ENCODE measurements around the gene TMEM125.

TMEM125 gene

DNA sequence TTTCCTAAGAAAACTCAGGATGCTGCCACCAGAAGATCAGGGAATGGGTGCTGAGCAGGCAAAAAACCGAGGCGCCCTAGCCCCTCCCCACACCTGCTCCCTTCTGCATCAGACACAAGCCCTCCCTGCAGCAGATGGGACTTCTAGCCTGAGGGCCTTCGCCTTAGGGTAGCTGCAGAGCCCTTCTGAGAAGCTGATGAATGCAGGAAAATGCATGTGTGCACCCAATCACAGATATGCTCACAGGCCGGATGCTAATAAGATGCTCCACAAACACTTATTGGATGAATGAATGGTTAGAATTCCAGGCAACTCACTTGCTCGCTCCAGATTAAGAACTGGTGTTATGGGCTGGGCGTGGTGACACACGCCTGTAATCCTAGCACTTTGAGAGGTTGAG, 22.4 kb downstream of the TMEM125 start:
- no peaks in the 10 kb centered on the region for H3K79me2 ChIP-seq (ENCODE audit: insufficient read depth, low read length)
- no peaks in the 10 kb centered on the region for H4K20me1 ChIP-seq (ENCODE audit: low read depth, low read length)
- no peak overlapping the region for H2AFZ ChIP-seq (ENCODE audit: low read depth, low read length, severe bottlenecking)
- TF ChIP-seq, protein P1, sequence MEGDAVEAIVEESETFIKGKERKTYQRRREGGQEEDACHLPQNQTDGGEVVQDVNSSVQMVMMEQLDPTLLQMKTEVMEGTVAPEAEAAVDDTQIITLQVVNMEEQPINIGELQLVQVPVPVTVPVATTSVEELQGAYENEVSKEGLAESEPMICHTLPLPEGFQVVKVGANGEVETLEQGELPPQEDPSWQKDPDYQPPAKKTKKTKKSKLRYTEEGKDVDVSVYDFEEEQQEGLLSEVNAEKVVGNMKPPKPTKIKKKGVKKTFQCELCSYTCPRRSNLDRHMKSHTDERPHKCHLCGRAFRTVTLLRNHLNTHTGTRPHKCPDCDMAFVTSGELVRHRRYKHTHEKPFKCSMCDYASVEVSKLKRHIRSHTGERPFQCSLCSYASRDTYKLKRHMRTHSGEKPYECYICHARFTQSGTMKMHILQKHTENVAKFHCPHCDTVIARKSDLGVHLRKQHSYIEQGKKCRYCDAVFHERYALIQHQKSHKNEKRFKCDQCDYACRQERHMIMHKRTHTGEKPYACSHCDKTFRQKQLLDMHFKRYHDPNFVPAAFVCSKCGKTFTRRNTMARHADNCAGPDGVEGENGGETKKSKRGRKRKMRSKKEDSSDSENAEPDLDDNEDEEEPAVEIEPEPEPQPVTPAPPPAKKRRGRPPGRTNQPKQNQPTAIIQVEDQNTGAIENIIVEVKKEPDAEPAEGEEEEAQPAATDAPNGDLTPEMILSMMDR (IDR thresholded peaks at IDR 0.05; ENCODE audit: insufficient read depth, low read length, poor library complexity, severe bottlenecking), result no peak
- TF ChIP-seq EZH2phosphoT487 (conservative IDR thresholded peaks at IDR 0.05; ENCODE audit: low read length), result no peak
- H3K4me3 ChIP-seq (ENCODE audit: insufficient read depth, low read length, poor library complexity, severe bottlenecking), result no peak overlapping the region
- no peaks in the 10 kb centered on the region for H3K27me3 ChIP-seq (ENCODE audit: low read length)
- H3K36me3 ChIP-seq (ENCODE audit: low read length), result no peaks in the 10 kb centered on the region
- no peak overlapping the region for H3K9ac ChIP-seq (ENCODE audit: low read length)
- no peaks in the 10 kb centered on the region for H3K9me2 ChIP-seq (replicated peaks; ENCODE audit: insufficient read depth, low read length)
- H3K4me2 ChIP-seq (ENCODE audit: low read depth, low read length, poor library complexity, severe bottlenecking), result no peak overlapping the region
- H3K9me3 ChIP-seq (ENCODE audit: insufficient read depth, low read length), result no peaks in the 10 kb centered on the region
- no peak overlapping the region for H3K27ac ChIP-seq (ENCODE audit: low read depth, low read length)
- H3F3A ChIP-seq (ENCODE audit: insufficient read depth), result no peaks in the 10 kb centered on the region

DNA sequence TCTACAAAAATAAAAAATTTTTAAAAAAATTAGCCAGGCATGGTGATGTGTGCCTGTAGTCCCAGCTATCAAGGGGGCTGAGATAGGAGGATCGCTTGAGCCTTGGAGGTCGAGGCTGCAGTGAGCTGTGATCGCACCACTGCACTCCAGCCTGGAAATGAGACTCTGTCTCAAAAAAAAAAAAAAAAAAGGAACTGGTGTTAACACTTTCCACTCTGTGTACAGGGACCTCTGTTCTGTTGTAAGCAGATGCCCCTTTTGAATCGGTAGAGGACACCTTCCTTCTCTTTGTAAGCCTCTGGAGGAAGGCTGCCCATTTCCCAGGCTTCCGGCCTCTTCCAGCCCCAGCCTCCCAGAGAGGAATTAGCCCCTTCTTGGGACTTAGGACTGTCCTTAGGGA, 22.9 kb downstream of the TMEM125 start:
- TF ChIP-seq EZH2phosphoT487 (conservative IDR thresholded peaks at IDR 0.05; ENCODE audit: low read length), result no peak
- TF ChIP-seq, protein P1 (IDR thresholded peaks at IDR 0.05; ENCODE audit: insufficient read depth, low read length, poor library complexity, severe bottlenecking), result no peak
- H3K9ac ChIP-seq (ENCODE audit: low read length), result no peak overlapping the region
- no peak overlapping the region for H3K4me3 ChIP-seq (ENCODE audit: insufficient read depth, low read length, poor library complexity, severe bottlenecking)
- H3K27me3 ChIP-seq (ENCODE audit: low read length), result no peaks in the 10 kb centered on the region
- H3K9me2 ChIP-seq (replicated peaks; ENCODE audit: insufficient read depth, low read length), result no peaks in the 10 kb centered on the region
- no peaks in the 10 kb centered on the region for H3K79me2 ChIP-seq (ENCODE audit: insufficient read depth, low read length)
- no peaks in the 10 kb centered on the region for H3F3A ChIP-seq (ENCODE audit: insufficient read depth)
- no peak overlapping the region for H2AFZ ChIP-seq (ENCODE audit: low read depth, low read length, severe bottlenecking)
- no peak overlapping the region for H3K27ac ChIP-seq (ENCODE audit: low read depth, low read length)
- H3K4me2 ChIP-seq (ENCODE audit: low read depth, low read length, poor library complexity, severe bottlenecking), result no peak overlapping the region
- no peaks in the 10 kb centered on the region for H3K36me3 ChIP-seq (ENCODE audit: low read length)
- no peaks in the 10 kb centered on the region for H4K20me1 ChIP-seq (ENCODE audit: low read depth, low read length)
- no peaks in the 10 kb centered on the region for H3K9me3 ChIP-seq (ENCODE audit: insufficient read depth, low read length)

DNA sequence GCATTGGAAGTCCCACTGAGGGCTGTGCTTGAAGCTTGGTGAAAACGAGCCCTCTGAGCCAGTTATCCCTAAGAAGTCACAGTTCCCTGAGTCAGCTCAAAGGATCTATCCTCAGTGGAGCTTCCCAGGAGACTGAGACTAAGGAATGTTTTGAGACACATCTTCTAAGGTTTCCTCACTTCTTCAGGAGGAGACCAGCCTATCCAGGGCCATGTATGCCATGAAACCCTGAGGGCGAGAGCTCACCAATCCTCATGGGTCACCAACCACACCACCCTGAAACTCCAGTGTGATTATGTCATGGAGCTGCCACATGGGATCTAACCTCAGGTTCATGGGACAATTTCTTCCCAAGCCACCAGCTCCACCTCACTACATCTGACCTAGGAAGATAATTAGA, 23.4 kb downstream of the TMEM125 start:
- H2AFZ ChIP-seq (ENCODE audit: low read depth, low read length, severe bottlenecking), result no peak overlapping the region
- H3K4me3 ChIP-seq (ENCODE audit: insufficient read depth, low read length, poor library complexity, severe bottlenecking), result no peak overlapping the region
- no peak overlapping the region for H3K27ac ChIP-seq (ENCODE audit: low read depth, low read length)
- no peak overlapping the region for H3K4me2 ChIP-seq (ENCODE audit: low read depth, low read length, poor library complexity, severe bottlenecking)
- H3K79me2 ChIP-seq (ENCODE audit: insufficient read depth, low read length), result no peaks in the 10 kb centered on the region
- no peaks in the 10 kb centered on the region for H4K20me1 ChIP-seq (ENCODE audit: low read depth, low read length)
- no peak overlapping the region for H3K9ac ChIP-seq (ENCODE audit: low read length)
- no peaks in the 10 kb centered on the region for H3K27me3 ChIP-seq (ENCODE audit: low read length)
- H3K9me2 ChIP-seq (replicated peaks; ENCODE audit: insufficient read depth, low read length), result no peaks in the 10 kb centered on the region
- no peaks in the 10 kb centered on the region for H3F3A ChIP-seq (ENCODE audit: insufficient read depth)
- no peak for TF ChIP-seq EZH2phosphoT487 (conservative IDR thresholded peaks at IDR 0.05; ENCODE audit: low read length)
- TF ChIP-seq, protein P1 (IDR thresholded peaks at IDR 0.05; ENCODE audit: insufficient read depth, low read length, poor library complexity, severe bottlenecking), result no peak
- no peaks in the 10 kb centered on the region for H3K9me3 ChIP-seq (ENCODE audit: insufficient read depth, low read length)
- H3K36me3 ChIP-seq (ENCODE audit: low read length), result no peaks in the 10 kb centered on the region

Measured in SU-DHL-6 (cell line).